Renal cortical epithelial cell (primary cell): ENCODE results near the gene DEFB129. TPM values are rescaled to one million over a fixed set of nuclear protein-coding genes. Genes with fewer than 3 reads are reported as not detected.
A peak's percentile ranks its signal among the peaks of the same experiment; 100 is the strongest.
"Not testable (repeated sequence)": the region's sequence is repeated elsewhere in the genome, so short reads cannot be mapped to it uniquely, and the experiment has no call there.

ENCODE experiments used
- DNase-seq: peaks from one replicate; pipeline ENCODE4 v3.0.0-alpha.2; 2011; ENCODE audit warnings: low read depth
- total RNA-seq: library from RNA; depleted of rRNA; stranded (reverse); fragments of >200 nt; gene quantifications from 2 replicates; pipeline ENCODE4 v1.2.3, GENCODE V29; 2014

DEFB129 gene
- total RNA-seq, 1 donor from 2014 or later, result not detected

GRCh38 chr20:252801-253200 is 25.7 kb downstream of the DEFB129 start:
- no peak for DNase-seq

GRCh38 chr20:253447-253846 is 26.4 kb downstream of the DEFB129 start:
- not testable (repeated sequence) for DNase-seq

DNA sequence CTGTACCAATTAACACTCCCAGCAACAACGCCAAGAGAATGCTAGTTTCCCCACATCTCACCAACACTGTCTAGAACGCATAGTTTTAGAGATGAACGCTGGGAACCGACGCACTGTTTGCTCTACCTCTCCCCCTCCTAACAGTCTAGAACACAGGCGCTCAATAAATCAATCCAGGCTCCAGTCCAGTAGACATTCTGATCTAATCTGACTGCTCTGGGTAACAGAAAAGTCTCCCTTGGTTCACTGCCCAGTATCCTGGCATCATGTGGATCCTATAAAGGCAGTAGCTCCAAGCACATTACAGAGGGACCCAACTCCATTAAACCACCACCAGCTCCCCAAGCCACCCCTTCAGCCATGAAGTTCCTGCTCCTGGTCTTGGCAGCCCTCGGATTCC is 30.4 kb downstream of the DEFB129 start, which contains the start of gene DEFB132:
TSS of gene DEFB132 (plus strand) at position 306 of the 400 bp plus-strand sequence. CDS start at position 361, 55 bp downstream.
- DNase-seq, result no peak

- no peak for DNase-seq
These were observed 31.3 kb downstream of the DEFB129 start for GRCh38 chr20:258269-258858.

DNA sequence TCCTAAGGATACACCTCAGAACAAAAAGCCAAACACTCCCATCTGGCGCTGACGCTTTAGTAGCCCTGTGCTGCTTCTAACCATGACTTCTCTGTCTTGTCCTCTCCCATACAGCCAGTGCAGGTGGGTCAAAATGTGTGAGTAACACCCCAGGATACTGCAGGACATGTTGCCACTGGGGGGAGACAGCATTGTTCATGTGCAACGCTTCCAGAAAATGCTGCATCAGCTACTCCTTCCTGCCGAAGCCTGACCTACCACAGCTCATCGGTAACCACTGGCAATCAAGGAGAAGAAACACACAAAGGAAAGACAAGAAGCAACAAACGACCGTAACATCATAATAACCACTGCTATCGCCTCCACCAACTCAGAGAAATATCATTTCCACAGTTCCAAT is 31.9 kb downstream of the DEFB129 start:
- peak; percentile 34 for DNase-seq

DNA sequence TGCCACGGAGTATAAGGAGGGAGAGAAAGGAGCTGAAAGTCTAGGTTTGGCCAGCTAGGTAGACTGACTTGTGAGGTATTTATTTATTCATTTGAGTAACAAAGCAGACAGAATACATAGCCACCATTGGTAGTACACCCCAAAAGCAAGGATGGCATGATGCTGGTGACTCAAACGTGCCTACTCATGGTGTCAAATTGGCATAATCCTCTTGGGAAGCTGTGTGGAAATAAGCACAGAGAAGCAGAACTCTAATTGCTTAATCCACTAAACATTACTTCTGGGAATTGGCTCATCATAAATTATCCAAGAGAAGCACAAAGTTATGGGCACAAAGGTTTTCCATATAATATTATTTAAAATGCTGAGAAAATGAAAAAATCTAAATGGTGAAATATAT is 32.9 kb downstream of the DEFB129 start:
- no peak for DNase-seq

GRCh38 chr20:263701-264100 is 36.6 kb downstream of the DEFB129 start:
- DNase-seq, result no peak

- DNase-seq, result peak; percentile 62
These were observed 39.8 kb downstream of the DEFB129 start for GRCh38 chr20:266596-267562.

- DNase-seq, result no peak
These were observed 43.5 kb downstream of the DEFB129 start for GRCh38 chr20:270517-270916.

- DNase-seq, result no peak
These were observed 44.0 kb downstream of the DEFB129 start for GRCh38 chr20:271069-271468.

DNA sequence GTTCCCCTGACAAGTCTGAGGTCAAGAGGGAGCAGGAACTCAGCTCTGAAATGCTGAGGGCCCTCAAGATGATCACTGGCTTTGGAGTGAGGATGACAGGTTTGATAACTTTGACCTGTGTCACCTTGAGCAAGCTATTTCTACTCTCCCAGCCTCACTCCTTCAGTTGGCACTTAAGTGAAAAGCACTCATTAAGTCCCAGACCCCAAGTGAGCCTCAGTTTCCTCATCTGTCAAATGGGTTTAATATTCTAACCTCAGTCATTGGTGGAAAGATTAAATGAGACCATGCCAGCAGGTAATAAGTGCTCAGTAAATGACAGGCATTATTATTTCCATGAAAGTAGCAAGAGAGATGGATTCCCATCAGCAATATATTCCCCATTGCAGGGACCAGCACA is 44.5 kb downstream of the DEFB129 start:
- DNase-seq, result no peak

DNA sequence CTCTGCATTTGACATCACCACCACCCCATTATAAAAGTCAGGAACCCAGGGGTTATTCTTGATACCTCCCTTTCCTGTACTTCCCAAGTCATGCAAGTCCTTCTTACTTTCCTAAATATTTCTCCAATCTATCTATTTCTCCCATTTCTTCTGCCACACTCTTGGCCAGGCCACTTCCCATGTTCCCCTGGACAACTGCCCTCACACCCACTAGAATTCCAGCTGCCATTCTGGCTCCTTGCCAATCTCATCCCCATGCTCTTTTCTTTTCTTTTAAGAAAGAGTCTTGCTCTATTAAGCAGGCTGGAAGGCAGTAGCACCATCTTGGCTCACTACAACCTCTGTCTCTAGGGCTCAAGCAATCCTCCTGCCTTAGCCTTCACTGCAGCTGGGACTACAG is 45.7 kb downstream of the DEFB129 start:
- no peak for DNase-seq

GRCh38 chr20:273884-274283 is 46.8 kb downstream of the DEFB129 start:
- DNase-seq, result no peak

DNA sequence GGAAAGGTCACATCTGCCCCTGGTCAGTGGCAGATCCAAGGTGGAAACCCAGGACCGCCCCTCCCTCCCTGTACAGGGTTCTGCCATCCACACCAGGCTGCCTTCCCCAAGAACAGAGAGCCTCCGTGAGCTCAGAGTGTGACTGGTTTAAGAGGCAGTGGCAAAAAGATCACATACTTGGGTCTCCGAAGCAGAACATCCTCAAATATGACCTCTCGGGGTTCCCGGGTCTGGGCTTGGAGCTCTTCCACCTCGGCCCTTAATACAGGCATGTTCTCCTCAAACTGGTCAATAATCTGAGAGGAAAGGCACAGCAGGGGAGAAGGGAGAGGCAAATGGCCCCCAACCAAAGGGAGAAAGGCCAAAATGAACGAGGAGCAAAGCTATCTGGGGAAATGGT is 48.7 kb downstream of the DEFB129 start:
- DNase-seq, result no peak

DNA sequence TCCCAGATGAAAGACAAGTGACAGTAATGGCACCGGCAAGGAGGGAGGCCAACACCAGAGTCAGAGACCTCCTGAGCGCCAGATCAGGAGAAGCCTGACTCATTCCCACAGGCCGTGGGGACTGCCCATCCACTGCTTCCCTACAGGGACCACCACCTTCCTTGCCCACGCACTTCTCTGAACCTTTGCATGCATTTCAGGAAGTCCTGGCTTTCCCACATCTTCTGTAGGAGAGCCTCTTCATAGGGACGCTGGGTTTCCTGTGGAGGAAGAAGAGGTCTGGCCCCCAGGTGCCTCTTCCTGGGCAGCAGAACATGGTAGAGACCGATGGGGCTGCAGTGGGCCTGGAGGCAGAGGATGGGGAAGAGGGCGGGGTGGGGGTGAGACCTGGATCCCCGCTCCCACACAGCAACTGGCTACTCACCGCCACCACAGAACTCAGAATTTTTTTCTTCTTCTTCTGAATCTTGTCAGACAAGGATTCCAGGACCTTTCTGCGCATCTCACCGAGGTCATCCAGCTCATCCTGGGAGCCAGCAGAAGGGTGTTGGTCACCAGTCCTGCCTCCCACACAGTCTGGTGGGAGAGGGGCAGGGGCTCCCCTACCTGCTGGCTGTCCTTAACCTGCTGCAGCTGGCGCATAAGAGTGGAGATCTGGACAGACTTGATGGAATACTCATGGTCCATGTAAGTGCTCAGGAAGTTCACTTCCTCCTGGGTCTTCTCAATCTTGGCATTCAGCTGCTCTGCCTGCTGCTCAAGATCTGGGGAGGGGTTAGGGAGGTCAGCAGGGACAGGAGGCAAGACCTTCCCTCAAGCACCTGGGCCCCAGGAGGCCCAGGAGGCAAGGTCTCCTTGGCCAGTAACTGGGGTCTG is 49.8 kb downstream of the DEFB129 start:
- DNase-seq, result no peak

GRCh38 chr20:277496-277781 is 50.4 kb downstream of the DEFB129 start:
- no peak for DNase-seq

DNA sequence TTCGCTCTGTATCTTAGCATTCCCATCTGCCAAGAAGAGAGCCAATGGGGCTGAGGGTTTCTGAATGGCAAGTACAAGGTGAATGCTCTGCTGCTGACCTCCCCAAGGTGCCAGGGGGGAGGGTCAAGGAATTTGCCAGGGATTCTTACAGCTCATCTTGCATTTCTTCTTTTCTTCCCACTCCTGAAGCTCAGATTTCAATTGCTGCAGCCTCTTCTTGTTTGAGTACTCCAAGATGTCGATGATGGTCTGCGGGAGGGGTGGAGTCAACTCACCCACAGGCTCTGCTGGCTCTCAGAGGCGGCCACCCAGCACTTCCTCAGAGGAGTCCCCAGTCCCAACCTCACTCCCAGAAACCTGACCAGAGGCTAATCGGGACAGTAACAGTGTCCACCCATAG is 51.1 kb downstream of the DEFB129 start:
- no peak for DNase-seq

- no peak for DNase-seq
These were observed 51.8 kb downstream of the DEFB129 start for GRCh38 chr20:278607-279571.
